ENCODE data around the gene FNDC3B.

GRCh38 chr3:172087602-172088580, 48.5 kb downstream of the FNDC3B start:
- no peak for TF ChIP-seq CBX5 (IDR thresholded peaks at IDR 0.05; ENCODE audit: low read depth, low read length)
- no peak for TF ChIP-seq CTCF (IDR thresholded peaks at IDR 0.05; ENCODE audit: control extremely low read depth in 1 of 3, insufficient read depth in 1 of 3, low read depth in 1 of 3, low read length in 3 of 3)
- no peak for TF ChIP-seq KDM5A (IDR thresholded peaks at IDR 0.05; ENCODE audit: low read length)
